Neuronal stem cell (in vitro differentiated cells): Measurements from ENCODE around the gene ZWILCH.

Experiments
- DNase-seq: peaks from one replicate; pipeline ENCODE4 v3.0.0-alpha.2; 2013; ENCODE audit warnings: low spot score
- H2AFZ ChIP-seq: one replicate; pipeline ENCODE4 v1.6.1; 2013; ENCODE audit warnings: mild to moderate bottlenecking, low read length, inconsistent platforms
- H2AK5ac ChIP-seq: 2 replicates; pipeline ENCODE4 v1.6.1; 2013; ENCODE audit warnings: low read depth, mild to moderate bottlenecking, inconsistent platforms, low read length, moderate library complexity, mixed read lengths
- H2BK120ac ChIP-seq: 2 replicates; pipeline ENCODE4 v1.6.1; 2013; ENCODE audit warnings: low read depth, mild to moderate bottlenecking, inconsistent platforms, low read length, moderate library complexity, mixed read lengths
- H2BK12ac ChIP-seq: one replicate; pipeline ENCODE4 v1.6.1; 2013; ENCODE audit warnings: low read length, inconsistent platforms
- H2BK15ac ChIP-seq: 2 replicates; pipeline ENCODE4 v1.6.1; 2013; ENCODE audit warnings: mild to moderate bottlenecking, low read length, inconsistent platforms, mixed read lengths
- H2BK5ac ChIP-seq: one replicate; pipeline ENCODE4 v1.6.1; 2013; ENCODE audit warnings: inconsistent platforms, mild to moderate bottlenecking, low read length, moderate library complexity
- H3K14ac ChIP-seq: one replicate; pipeline ENCODE4 v1.6.1; 2013; ENCODE audit warnings: low read length, inconsistent platforms
- H3K18ac ChIP-seq: 2 replicates; pipeline ENCODE4 v1.6.1; 2013; ENCODE audit warnings: low read length, inconsistent platforms
- H3K23ac ChIP-seq: 2 replicates; pipeline ENCODE4 v1.6.1; 2013; ENCODE audit warnings: low read depth, mild to moderate bottlenecking, mixed read lengths, low read length, inconsistent platforms; ENCODE audit not compliant: poor library complexity
- H3K27ac ChIP-seq: replicated peaks from 3 replicates; pipeline ENCODE4 v1.5.1; 2013; ENCODE audit warnings: low read length, inconsistent platforms
- H3K27me3 ChIP-seq, 3 experiments: 2 replicates each; pipeline ENCODE4 v1.6.1; 2013; ENCODE audit warnings: low read length in 3 of 3, mild to moderate bottlenecking in 2 of 3, inconsistent platforms in 1 of 3, low read depth in 1 of 3, mixed read lengths in 1 of 3, moderate library complexity in 1 of 3; ENCODE audit not compliant: control insufficient read depth in 3 of 3, insufficient read depth in 3 of 3
- H3K36me3 ChIP-seq, 2 donors: replicated peaks in 1 of 2; 2 replicates each; pipeline ENCODE4 v1.6.1; 2013; ENCODE audit warnings: low read length in 2 of 2; ENCODE audit not compliant: control insufficient read depth in 2 of 2, insufficient read depth in 2 of 2
- H3K4ac ChIP-seq: 2 replicates; pipeline ENCODE4 v1.6.1; 2013; ENCODE audit warnings: inconsistent platforms, mild to moderate bottlenecking, low read length, moderate library complexity
- H3K4me1 ChIP-seq, 2 donors: 1 replicate in 1 of 2; 2 replicates in 1 of 2; pipeline ENCODE4 v1.6.1; 2013; ENCODE audit warnings: low read length in 2 of 2, low read depth in 1 of 2; ENCODE audit not compliant: control insufficient read depth in 2 of 2, insufficient read depth in 1 of 2
- H3K4me2 ChIP-seq: one replicate; pipeline ENCODE4 v1.6.1; 2013; ENCODE audit warnings: mild to moderate bottlenecking, low read length, inconsistent platforms; ENCODE audit not compliant: insufficient read depth, poor library complexity, severe bottlenecking
- H3K4me3 ChIP-seq, 2 donors: 2 replicates each; pipeline ENCODE4 v1.5.1; 2013; ENCODE audit warnings: low read length in 2 of 2, mild to moderate bottlenecking in 2 of 2, inconsistent platforms in 1 of 2, moderate library complexity in 1 of 2
- H3K79me1 ChIP-seq: one replicate; pipeline ENCODE4 v1.6.1; 2013; ENCODE audit warnings: low read depth, mild to moderate bottlenecking, inconsistent platforms, low read length, moderate library complexity
- H3K9ac ChIP-seq: one replicate; pipeline ENCODE4 v1.6.1; 2013; ENCODE audit warnings: mild to moderate bottlenecking, low read depth, low read length, inconsistent platforms; ENCODE audit not compliant: poor library complexity
- H3K9me3 ChIP-seq, 2 donors: replicated peaks in 1 of 2; 2 replicates each; pipeline versions ENCODE3 to v1.6.1; 2013; ENCODE audit warnings: low read length in 2 of 2, mild to moderate bottlenecking in 2 of 2, inconsistent platforms in 1 of 2, low read depth in 1 of 2, mixed read lengths in 1 of 2, moderate library complexity in 1 of 2; ENCODE audit not compliant: control insufficient read depth in 2 of 2, insufficient read depth in 1 of 2
- H4K8ac ChIP-seq: one replicate; pipeline ENCODE4 v1.6.1; 2013; ENCODE audit warnings: low read depth, mild to moderate bottlenecking, inconsistent platforms, low read length, moderate library complexity
- H4K91ac ChIP-seq: one replicate; pipeline ENCODE4 v1.6.1; 2013; ENCODE audit warnings: low read length, low read depth, mild to moderate bottlenecking, inconsistent platforms; ENCODE audit not compliant: poor library complexity
- whole genome bisulfite sequencing, 2 donors: extraction: QIAGEN DNeasy Blood & Tissue Kit; methylation state at CpG; one replicate each; pipeline ENCODE4 v1.1.7; 2013; ENCODE audit warnings: missing lambda C conversion rate in 2 of 2, mixed read lengths in 1 of 2; ENCODE audit not compliant: insufficient read length in 2 of 2, insufficient replicate concordance in 1 of 2; ENCODE audit errors: extremely low coverage in 2 of 2; 5-methylcytosine and 5-hydroxymethylcytosine counted together

ZWILCH gene

GRCh38 chr15:66481107-66481856 lies 23.8 kb upstream of the ZWILCH start:
- Histone ChIP-seq H3K79me1 (peaks cover 3% of the 10 kb centered on the region), H2AFZ (no peak overlapping the region), H3K9me3 (peaks cover 0 to 4% of the 10 kb centered on the region in 2 donors), H3K4ac (no peak overlapping the region), H2BK120ac (no peak overlapping the region), H4K8ac (no peak overlapping the region), H3K14ac (no peak overlapping the region), H3K4me1 (peaks cover 0 to 8% of the 10 kb centered on the region in 2 donors), H4K91ac (no peak overlapping the region), H3K18ac (no peak overlapping the region), H3K9ac (no peak overlapping the region), H2BK12ac (no peak overlapping the region), H3K23ac (no peak overlapping the region), H3K4me2 (no peak overlapping the region), H2AK5ac (no peak overlapping the region), H3K4me3 (no peak overlapping the region), H3K36me3 (peaks cover 12 to 43% of the 10 kb centered on the region in 2 donors), H3K27ac (no peak overlapping the region), H2BK5ac (no peak overlapping the region), H2BK15ac (no peak overlapping the region), H3K27me3 (no peaks in the 10 kb centered on the region)
- no peak for DNase-seq
- WGBS, 2 donors = no CpG with 5 or more reads among the region's 10 CpGs

- H2BK5ac ChIP-seq = no peak overlapping the region
- H3K4me2 ChIP-seq = no peak overlapping the region
- WGBS, 2 donors = no CpG with 5 or more reads among the region's 9 CpGs
- no peak for DNase-seq
- no peak overlapping the region for H3K23ac ChIP-seq
- peak overlapping the region; percentile 50 for H3K9ac ChIP-seq
- H2AK5ac ChIP-seq = peak overlapping the region; percentile 27
- peaks cover 3% of the 10 kb centered on the region for H3K79me1 ChIP-seq
- H3K4ac ChIP-seq = no peak overlapping the region
- H3K14ac ChIP-seq = no peak overlapping the region
- H2BK15ac ChIP-seq = no peak overlapping the region
- peaks cover 15 to 54% of the 10 kb centered on the region in 2 donors for H3K36me3 ChIP-seq
- peaks cover 0 to 4% of the 10 kb centered on the region in 2 donors for H3K9me3 ChIP-seq
- no peaks in the 10 kb centered on the region for H3K27me3 ChIP-seq
- no peak overlapping the region for H4K91ac ChIP-seq
- H2AFZ ChIP-seq = no peak overlapping the region
- H3K4me1 ChIP-seq = peaks cover 0 to 3% of the 10 kb centered on the region in 2 donors
- H2BK12ac ChIP-seq = no peak overlapping the region
- no peak overlapping the region for H3K18ac ChIP-seq
- no peak overlapping the region for H2BK120ac ChIP-seq
- no peak overlapping the region for H3K4me3 ChIP-seq
- no peak overlapping the region for H4K8ac ChIP-seq
- no peak overlapping the region for H3K27ac ChIP-seq
Observed at GRCh38 chr15:66482539-66482938, 22.6 kb upstream of the ZWILCH start.

DNA sequence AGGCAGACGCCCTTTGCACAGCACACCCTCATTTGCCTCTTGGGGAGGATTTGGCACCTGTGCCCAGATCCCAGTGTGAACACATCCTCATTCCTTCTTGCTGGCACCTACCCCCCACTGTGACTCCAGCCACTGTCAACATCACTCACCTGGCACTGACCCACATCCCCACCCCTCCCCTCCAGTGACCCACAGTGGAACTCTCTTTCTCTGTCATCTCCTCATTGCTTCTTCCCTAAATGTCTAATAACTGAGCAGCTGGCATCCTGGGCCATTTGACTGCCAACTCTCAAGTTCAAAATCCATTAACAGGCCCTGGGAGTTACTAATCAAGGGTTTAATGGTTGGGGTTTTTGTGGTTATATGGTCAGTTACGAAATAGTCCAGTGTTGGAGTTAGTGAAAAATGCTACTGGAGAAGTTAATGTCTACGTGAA lies 22.0 kb upstream of the ZWILCH start:
- Histone ChIP-seq H3K27me3 (no peaks in the 10 kb centered on the region), H3K9me3 (peaks cover 0 to 4% of the 10 kb centered on the region in 2 donors), H3K14ac (no peak overlapping the region), H2AK5ac (no peak overlapping the region), H3K4me1 (peaks cover 0 to 3% of the 10 kb centered on the region in 2 donors), H3K4me2 (no peak overlapping the region), H4K8ac (no peak overlapping the region), H2AFZ (no peak overlapping the region), H3K18ac (no peak overlapping the region), H3K4me3 (no peak overlapping the region), H2BK5ac (no peak overlapping the region), H2BK12ac (no peak overlapping the region), H2BK15ac (no peak overlapping the region), H3K79me1 (peaks cover 3% of the 10 kb centered on the region), H4K91ac (no peak overlapping the region), H2BK120ac (no peak overlapping the region), H3K4ac (no peak overlapping the region), H3K36me3 (peaks cover 21 to 60% of the 10 kb centered on the region in 2 donors), H3K23ac (no peak overlapping the region), H3K9ac (no peak overlapping the region), H3K27ac (no peak overlapping the region)
- DNase-seq = no peak
- WGBS, 2 donors = no CpG with 5 or more reads among the region's 3 CpGs

DNA sequence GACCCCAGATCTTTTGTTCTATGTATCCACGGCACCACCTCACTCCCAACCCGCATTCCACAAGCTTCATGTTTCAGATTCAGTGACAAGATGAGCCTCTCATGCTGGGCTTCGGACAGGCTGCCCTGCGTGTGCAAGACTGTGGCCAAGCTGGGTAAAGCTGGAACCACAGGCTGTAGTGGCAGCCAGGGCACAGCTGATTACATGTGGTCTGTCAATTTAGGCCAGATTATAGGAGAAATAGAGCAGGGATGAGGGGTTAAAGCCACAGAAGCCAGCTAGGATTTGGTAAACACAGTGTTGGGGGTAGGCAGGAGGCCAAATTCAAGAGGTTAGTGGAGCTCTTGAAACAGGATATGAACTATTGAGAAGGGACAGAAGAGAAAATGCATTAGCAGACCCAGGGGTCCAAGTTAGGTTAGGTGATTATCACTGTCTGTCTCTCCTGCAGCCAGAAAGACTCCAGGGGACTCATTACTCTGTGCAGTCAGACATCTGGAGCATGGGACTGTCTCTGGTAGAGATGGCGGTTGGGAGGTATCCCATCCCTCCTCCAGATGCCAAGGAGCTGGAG lies 20.5 kb upstream of the ZWILCH start:
- Histone ChIP-seq H2BK5ac (no peak overlapping the region), H3K18ac (no peak overlapping the region), H3K9me3 (peaks cover 0 to 2% of the 10 kb centered on the region in 2 donors), H3K27ac (no peak overlapping the region), H2AFZ (no peak overlapping the region), H3K14ac (no peak overlapping the region), H4K8ac (no peak overlapping the region), H3K9ac (no peak overlapping the region), H2AK5ac (no peak overlapping the region), H3K36me3 (peaks cover 25 to 75% of the 10 kb centered on the region in 2 donors), H3K4ac (no peak overlapping the region), H2BK15ac (no peak overlapping the region), H3K4me1 (peaks cover 0 to 3% of the 10 kb centered on the region in 2 donors), H3K23ac (no peak overlapping the region), H2BK120ac (no peak overlapping the region), H4K91ac (no peak overlapping the region), H2BK12ac (no peak overlapping the region), H3K27me3 (no peaks in the 10 kb centered on the region), H3K4me3 (no peak overlapping the region), H3K4me2 (no peak overlapping the region), H3K79me1 (no peaks in the 10 kb centered on the region)
- DNase-seq = no peak
- WGBS, 2 donors = no CpG with 5 or more reads among the region's 5 CpGs
